Measurements from ENCODE around the gene PIBF1. TPM values are rescaled to one million over a fixed set of nuclear protein-coding genes. Genes with fewer than 3 reads are reported as not detected.

The PIBF1 gene
- total and polyA plus RNA-seq, 4 donors = 3.1 to 18.3 (median 6.5) TPM

GRCh38 chr13:72868229-72868628 lies 86.3 kb downstream of the PIBF1 start:
- Histone ChIP-seq H3K27me3 (ENCODE audit: control insufficient read depth in 4 of 4, insufficient read depth in 4 of 4, low read length in 3 of 4) (no peaks in the 10 kb centered on the region), H3K9me3 (ENCODE audit: control insufficient read depth in 4 of 4, low read length in 3 of 4) (no peaks in the 10 kb centered on the region), H3K4me1 (ENCODE audit: control insufficient read depth in 4 of 4, insufficient read depth in 4 of 4, low read length in 3 of 4) (no peaks in the 10 kb centered on the region), H3K4me3 (ENCODE audit: low read depth in 1 of 3, low read length in 3 of 3) (no peak overlapping the region), H3K9ac (ENCODE audit: low read depth in 1 of 2, low read length in 2 of 2) (no peak overlapping the region), H3K27ac (ENCODE audit: low read depth in 1 of 2, low read length in 2 of 2) (no peak overlapping the region), H3K36me3 (ENCODE audit: control insufficient read depth in 4 of 4, insufficient read depth in 3 of 4, low read depth in 1 of 4, low read length in 3 of 4) (peaks cover 0 to 3% (median 1%) of the 10 kb centered on the region in 4 donors)
- whole genome bisulfite sequencing = 98% methylated on average over 1 of the region's 1 CpG
- TF ChIP-seq JUND (IDR thresholded peaks at IDR 0.05) = no peak
- no peak for DNase-seq (ENCODE audit: low spot score)

GRCh38 chr13:72875233-72875632 lies 93.3 kb downstream of the PIBF1 start:
- 91% methylated on average over 2 of the region's 2 CpGs for WGBS
- TF ChIP-seq CTCF (IDR thresholded peaks at IDR 0.05; ENCODE audit: low read depth, low read length, missing input control) = no peak
- no peak for TF ChIP-seq FOXA2 (IDR thresholded peaks at IDR 0.05)
- no peak for TF ChIP-seq REST (IDR thresholded peaks at IDR 0.05)
- TF ChIP-seq SP1 (IDR thresholded peaks at IDR 0.05) = no peak
- no peak for TF ChIP-seq ATF3 (IDR thresholded peaks at IDR 0.05)
- TF ChIP-seq JUND (IDR thresholded peaks at IDR 0.05) = no peak
- H3K9ac ChIP-seq (ENCODE audit: low read depth in 1 of 2, low read length in 2 of 2) = no peak overlapping the region

GRCh38 chr13:72884101-72884500 lies 102.2 kb downstream of the PIBF1 start:
- Histone ChIP-seq H3K36me3 (ENCODE audit: control insufficient read depth in 4 of 4, insufficient read depth in 3 of 4, low read depth in 1 of 4, low read length in 3 of 4) (peaks cover 0 to under 1% (median 0%) of the 10 kb centered on the region in 4 donors), H3K4me1 (ENCODE audit: control insufficient read depth in 4 of 4, insufficient read depth in 4 of 4, low read length in 3 of 4) (no peaks in the 10 kb centered on the region), H3K27me3 (ENCODE audit: control insufficient read depth in 4 of 4, insufficient read depth in 4 of 4, low read length in 3 of 4) (no peaks in the 10 kb centered on the region), H3K9me3 (ENCODE audit: control insufficient read depth in 4 of 4, low read length in 3 of 4) (no peaks in the 10 kb centered on the region), H3K9ac (ENCODE audit: low read depth in 1 of 2, low read length in 2 of 2) (no peak overlapping the region), H3K4me3 (ENCODE audit: low read depth in 1 of 3, low read length in 3 of 3) (no peak overlapping the region), H3K27ac (ENCODE audit: low read depth in 1 of 2, low read length in 2 of 2) (no peak overlapping the region)
- no peak for DNase-seq (ENCODE audit: low spot score)
- TF ChIP-seq JUND (IDR thresholded peaks at IDR 0.05) (no peak), MAX (IDR thresholded peaks at IDR 0.05) (no peak), ZBTB33 (IDR thresholded peaks at IDR 0.05) (no peak), EGR1 (IDR thresholded peaks at IDR 0.05; ENCODE audit: low read depth in 2 of 2) (no peak), HNF4G (IDR thresholded peaks at IDR 0.05) (no peak), RAD21 (IDR thresholded peaks at IDR 0.05) (no peak), REST (IDR thresholded peaks at IDR 0.05) (no peak), ATF3 (IDR thresholded peaks at IDR 0.05) (no peak)
- 78% methylated on average over 2 of the region's 2 CpGs for WGBS

More at GRCh38 chr13:72875233-72875632, 93.3 kb downstream of the PIBF1 start:
- Histone ChIP-seq H3K4me1 (ENCODE audit: control insufficient read depth in 4 of 4, insufficient read depth in 4 of 4, low read length in 3 of 4) (no peaks in the 10 kb centered on the region), H3K9me3 (ENCODE audit: control insufficient read depth in 4 of 4, low read length in 3 of 4) (no peaks in the 10 kb centered on the region), H3K36me3 (ENCODE audit: control insufficient read depth in 4 of 4, insufficient read depth in 3 of 4, low read depth in 1 of 4, low read length in 3 of 4) (peaks cover 0 to 3% (median 1%) of the 10 kb centered on the region in 4 donors), H3K27me3 (ENCODE audit: control insufficient read depth in 4 of 4, insufficient read depth in 4 of 4, low read length in 3 of 4) (no peaks in the 10 kb centered on the region), H3K4me3 (ENCODE audit: low read depth in 1 of 3, low read length in 3 of 3) (no peak overlapping the region), H3K27ac (ENCODE audit: low read depth in 1 of 2, low read length in 2 of 2) (no peak overlapping the region)
- no peak for DNase-seq (ENCODE audit: low spot score)
